ENCODE results near the gene PABPN1L. TPM values are rescaled to one million over a fixed set of nuclear protein-coding genes. Genes with fewer than 3 reads are reported as not detected.

Gene PABPN1L
- total RNA-seq, 1 experiment from 2014 or later, result not detected

DNA sequence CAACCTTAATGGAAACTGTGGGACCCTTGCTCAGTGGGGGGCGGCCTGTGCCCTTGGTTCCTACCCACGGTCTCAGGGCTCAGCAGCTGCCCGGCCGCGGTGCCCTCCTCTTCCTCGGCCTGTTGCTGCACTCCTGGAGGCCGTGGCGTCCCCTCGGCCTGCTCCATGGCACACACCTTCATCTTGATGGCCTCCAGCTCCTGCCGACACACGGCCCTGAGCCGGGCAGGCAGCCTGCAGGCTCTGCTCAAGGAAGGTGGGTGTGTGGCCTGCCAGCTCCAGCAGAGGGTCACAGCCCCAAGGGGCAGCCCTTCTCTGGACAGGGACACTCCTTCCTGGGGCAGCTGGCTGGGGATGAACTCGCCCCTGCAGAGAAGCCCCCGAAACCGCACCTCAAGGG lies 718 bp downstream of the PABPN1L start:
- Mint-ChIP-seq H3K27me3 (ENCODE audit: unreplicated experiment) (peaks cover 52% of the 10 kb centered on the region), H3K27ac (ENCODE audit: unreplicated experiment) (no peak overlapping the region), H3K36me3 (ENCODE audit: insufficient read depth, unreplicated experiment) (peaks cover 9% of the 10 kb centered on the region), H3K9me3 (ENCODE audit: low read depth, unreplicated experiment) (no peaks in the 10 kb centered on the region), H3K4me1 (ENCODE audit: low read depth, unreplicated experiment) (no peaks in the 10 kb centered on the region), H3K4me3 (ENCODE audit: low read depth, unreplicated experiment) (no peak overlapping the region)
- BruUV-seq (replicated peaks), result no TSS peak
- intact Hi-C loops (cut with micrococcal nuclease; ENCODE audit: unreplicated experiment), result no loop called here
- TF ChIP-seq, protein P1, sequence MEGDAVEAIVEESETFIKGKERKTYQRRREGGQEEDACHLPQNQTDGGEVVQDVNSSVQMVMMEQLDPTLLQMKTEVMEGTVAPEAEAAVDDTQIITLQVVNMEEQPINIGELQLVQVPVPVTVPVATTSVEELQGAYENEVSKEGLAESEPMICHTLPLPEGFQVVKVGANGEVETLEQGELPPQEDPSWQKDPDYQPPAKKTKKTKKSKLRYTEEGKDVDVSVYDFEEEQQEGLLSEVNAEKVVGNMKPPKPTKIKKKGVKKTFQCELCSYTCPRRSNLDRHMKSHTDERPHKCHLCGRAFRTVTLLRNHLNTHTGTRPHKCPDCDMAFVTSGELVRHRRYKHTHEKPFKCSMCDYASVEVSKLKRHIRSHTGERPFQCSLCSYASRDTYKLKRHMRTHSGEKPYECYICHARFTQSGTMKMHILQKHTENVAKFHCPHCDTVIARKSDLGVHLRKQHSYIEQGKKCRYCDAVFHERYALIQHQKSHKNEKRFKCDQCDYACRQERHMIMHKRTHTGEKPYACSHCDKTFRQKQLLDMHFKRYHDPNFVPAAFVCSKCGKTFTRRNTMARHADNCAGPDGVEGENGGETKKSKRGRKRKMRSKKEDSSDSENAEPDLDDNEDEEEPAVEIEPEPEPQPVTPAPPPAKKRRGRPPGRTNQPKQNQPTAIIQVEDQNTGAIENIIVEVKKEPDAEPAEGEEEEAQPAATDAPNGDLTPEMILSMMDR (IDR thresholded peaks at IDR 0.05; ENCODE audit: unreplicated experiment), result no peak
- DNase-seq, result no peak
- CTCF ChIA-PET, result no interaction called here

DNA sequence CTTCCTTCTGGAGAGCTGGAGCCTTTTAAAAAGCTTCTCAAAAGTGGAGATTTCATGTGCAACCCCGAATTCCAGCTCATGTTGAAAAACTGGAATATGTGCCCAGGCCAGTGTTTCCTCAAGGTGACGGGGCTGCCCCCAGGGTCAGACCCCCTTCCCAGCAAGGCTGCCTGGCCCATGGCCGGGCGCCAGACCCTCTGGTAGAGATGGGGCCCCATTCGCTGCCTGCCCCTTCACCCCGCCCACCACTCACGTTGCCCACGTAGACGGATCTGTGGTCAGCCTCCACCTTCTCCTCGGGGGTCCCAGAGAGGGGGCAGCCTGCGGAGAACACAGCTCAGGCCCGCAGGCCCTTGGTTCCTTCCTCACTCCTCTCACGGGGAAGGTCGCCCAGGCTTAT lies 1.1 kb downstream of the PABPN1L start:
- H3K4me3 Mint-ChIP-seq (ENCODE audit: low read depth, unreplicated experiment), result no peak overlapping the region
- BruUV-seq (replicated peaks), result no TSS peak
- no peak overlapping the region for H3K27ac Mint-ChIP-seq (ENCODE audit: unreplicated experiment)
- DNase-seq, result no peak
- peaks cover 9% of the 10 kb centered on the region for H3K36me3 Mint-ChIP-seq (ENCODE audit: insufficient read depth, unreplicated experiment)
- no peaks in the 10 kb centered on the region for H3K4me1 Mint-ChIP-seq (ENCODE audit: low read depth, unreplicated experiment)
- intact Hi-C loops (cut with micrococcal nuclease; ENCODE audit: unreplicated experiment), result no loop called here
- peaks cover 48% of the 10 kb centered on the region for H3K27me3 Mint-ChIP-seq (ENCODE audit: unreplicated experiment)
- TF ChIP-seq, protein P1 (IDR thresholded peaks at IDR 0.05; ENCODE audit: unreplicated experiment), result no peak
- CTCF ChIA-PET, result no interaction called here
- H3K9me3 Mint-ChIP-seq (ENCODE audit: low read depth, unreplicated experiment), result no peaks in the 10 kb centered on the region

DNA sequence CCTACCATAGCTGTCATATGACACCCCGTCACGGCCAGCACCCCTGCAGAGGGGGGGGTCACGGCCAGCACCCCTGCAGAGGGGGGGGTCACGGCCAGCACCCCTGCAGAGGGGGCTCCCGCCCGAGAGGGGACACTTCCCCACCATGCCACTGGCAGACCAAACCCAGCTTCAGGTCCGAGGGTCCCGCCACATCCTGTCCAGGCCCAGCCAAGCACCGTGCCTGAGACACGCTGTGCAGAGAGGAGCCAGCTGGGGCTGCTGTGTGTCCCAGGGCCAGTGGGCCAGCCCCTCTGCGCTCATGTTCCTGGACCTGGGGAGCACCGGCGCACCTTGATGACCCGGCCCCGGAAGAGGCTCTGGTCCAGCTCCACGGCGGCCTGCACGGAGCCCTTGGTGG lies 1.9 kb downstream of the PABPN1L start:
- TF ChIP-seq, protein P1 (IDR thresholded peaks at IDR 0.05; ENCODE audit: unreplicated experiment), result no peak
- intact Hi-C loops (cut with micrococcal nuclease; ENCODE audit: unreplicated experiment), result no loop called here
- Mint-ChIP-seq H3K9me3 (ENCODE audit: low read depth, unreplicated experiment) (no peaks in the 10 kb centered on the region), H3K36me3 (ENCODE audit: insufficient read depth, unreplicated experiment) (peaks cover 9% of the 10 kb centered on the region), H3K27me3 (ENCODE audit: unreplicated experiment) (peaks cover 40% of the 10 kb centered on the region), H3K4me1 (ENCODE audit: low read depth, unreplicated experiment) (no peaks in the 10 kb centered on the region), H3K27ac (ENCODE audit: unreplicated experiment) (no peak overlapping the region), H3K4me3 (ENCODE audit: low read depth, unreplicated experiment) (no peak overlapping the region)
- CTCF ChIA-PET, result no interaction called here
- DNase-seq, result no peak
- BruUV-seq (replicated peaks), result no TSS peak

DNA sequence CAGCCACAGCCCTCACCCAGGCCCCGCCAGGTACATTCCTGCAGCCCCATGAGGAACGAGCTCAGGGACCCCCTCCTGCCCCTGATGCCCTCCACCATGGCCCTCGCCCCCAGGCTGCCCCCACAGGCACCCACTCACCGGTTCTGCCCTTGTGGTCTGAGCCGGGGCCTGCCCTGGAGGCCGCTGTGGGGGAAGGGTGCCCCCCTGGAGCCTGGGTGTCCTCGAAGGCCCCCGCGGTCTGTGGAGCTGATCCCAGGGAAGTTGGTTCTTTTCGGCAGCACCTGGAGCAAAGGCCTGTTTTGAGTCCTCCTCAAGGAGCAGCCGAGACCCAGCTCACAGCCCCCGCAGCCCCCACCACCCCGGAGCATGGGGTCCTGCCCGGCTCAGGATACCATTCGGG lies 2.4 kb downstream of the PABPN1L start:
- CTCF ChIA-PET, result no interaction called here

More for the DNA sequence above, 2.4 kb downstream of the PABPN1L start:
- Mint-ChIP-seq H3K4me3 (ENCODE audit: low read depth, unreplicated experiment) (no peak overlapping the region), H3K9me3 (ENCODE audit: low read depth, unreplicated experiment) (no peaks in the 10 kb centered on the region), H3K27me3 (ENCODE audit: unreplicated experiment) (peaks cover 36% of the 10 kb centered on the region), H3K27ac (ENCODE audit: unreplicated experiment) (no peak overlapping the region), H3K36me3 (ENCODE audit: insufficient read depth, unreplicated experiment) (peaks cover 9% of the 10 kb centered on the region), H3K4me1 (ENCODE audit: low read depth, unreplicated experiment) (no peaks in the 10 kb centered on the region)
- TF ChIP-seq, protein P1 (IDR thresholded peaks at IDR 0.05; ENCODE audit: unreplicated experiment), result no peak
- DNase-seq, result no peak
- BruUV-seq (replicated peaks), result no TSS peak
- intact Hi-C loops (cut with micrococcal nuclease; ENCODE audit: unreplicated experiment), result no loop called here
